ENCODE data around the gene RALGAPA1. TPM values are rescaled to one million over a fixed set of nuclear protein-coding genes. Genes with fewer than 3 reads are reported as not detected.

RALGAPA1 gene
- polyA plus RNA-seq, 1 of the 3 experiments (the other 2 are of a cell fraction) = 3.6 TPM

- TF ChIP-seq RXRA (IDR thresholded peaks at IDR 0.05; ENCODE audit: borderline replicate concordance, low read depth) = no peak
Measured at GRCh38 chr14:35661875-35662274, 147.2 kb downstream of the RALGAPA1 start (continued).

DNA sequence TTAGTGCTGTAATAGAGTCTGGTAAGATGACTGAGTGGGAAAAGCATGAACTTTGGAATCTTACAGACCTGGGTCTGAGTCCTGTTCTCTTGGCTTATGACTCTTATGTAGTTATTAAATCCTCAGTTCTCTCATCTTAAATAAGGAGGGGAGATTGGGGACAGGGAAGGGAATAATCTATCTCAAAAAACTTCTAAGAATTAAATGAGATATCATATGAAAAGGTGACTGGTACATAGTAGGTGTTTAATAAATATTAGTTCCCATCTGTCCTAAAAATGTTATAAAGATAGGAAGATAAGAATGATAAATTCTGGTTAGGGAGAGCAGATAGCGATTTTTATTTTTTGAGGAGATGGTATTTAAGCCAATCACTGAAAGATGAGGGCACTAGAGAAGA is 156.1 kb downstream of the RALGAPA1 start:
- H3F3A ChIP-seq (replicated peaks; ENCODE audit: insufficient read depth) = peaks cover 4% of the 10 kb centered on the region
- POLR2A ChIA-PET = no interaction called here
- CTCF ChIA-PET = no interaction called here
- no peak overlapping the region for H3K4me2 ChIP-seq
- H3K9ac ChIP-seq = no peak overlapping the region
- no peak overlapping the region for H2AFZ ChIP-seq (ENCODE audit: low read depth)
- H3K9me2 ChIP-seq = no peaks in the 10 kb centered on the region
- H3K9me3 ChIP-seq = no peaks in the 10 kb centered on the region
- TF ChIP-seq MEF2A (IDR thresholded peaks at IDR 0.05; ENCODE audit: borderline replicate concordance, low read depth) (no peak), GABPA (IDR thresholded peaks at IDR 0.05; ENCODE audit: low read depth) (no peak), RCOR1 (IDR thresholded peaks at IDR 0.05; ENCODE audit: low read length) (no peak), TEAD4 (IDR thresholded peaks at IDR 0.05; ENCODE audit: borderline replicate concordance, insufficient read depth) (no peak), USF2 (IDR thresholded peaks at IDR 0.05; ENCODE audit: borderline replicate concordance, low read depth, low read length) (no peak), JUND (IDR thresholded peaks at IDR 0.05) (no peak)
- no peak overlapping the region for H3K27ac ChIP-seq (ENCODE audit: low read depth in 2 of 2, low read length in 1 of 2)
- no peaks in the 10 kb centered on the region for H4K20me1 ChIP-seq (ENCODE audit: insufficient read depth)
- no peaks in the 10 kb centered on the region for H3K27me3 ChIP-seq (ENCODE audit: insufficient read depth)
- no peaks in the 10 kb centered on the region for H3K4me1 ChIP-seq (ENCODE audit: control insufficient read depth in 1 of 2, insufficient read depth in 2 of 2, low read depth in 1 of 2, low read length in 1 of 2)
- H3K36me3 ChIP-seq (replicated peaks in 1 of 2; ENCODE audit: control insufficient read depth in 1 of 2, insufficient read depth in 2 of 2, low read length in 1 of 2) = peaks cover 17 to 22% of the 10 kb centered on the region in 2 experiments
- WGBS (ENCODE audit: low lambda C conversion rate) = 100% methylated on average over 1 of the region's 1 CpG
- no peak for DNase-seq
- no peak overlapping the region for H3K4me3 ChIP-seq (ENCODE audit: low read depth in 2 of 2, low read length in 1 of 2)
- H3K79me2 ChIP-seq (ENCODE audit: insufficient read depth) = no peaks in the 10 kb centered on the region

GRCh38 chr14:35643513-35643912 is 165.6 kb downstream of the RALGAPA1 start:
- no peaks in the 10 kb centered on the region for H3K27me3 ChIP-seq (ENCODE audit: insufficient read depth)
- DNase-seq = no peak
- TF ChIP-seq MXI1 (IDR thresholded peaks at IDR 0.05; ENCODE audit: low read depth, low read length) = no peak
- TF ChIP-seq RXRA (IDR thresholded peaks at IDR 0.05; ENCODE audit: borderline replicate concordance, low read depth) = no peak
- TF ChIP-seq FOXM1 (IDR thresholded peaks at IDR 0.05; ENCODE audit: low read depth) = no peak
- no peak for TF ChIP-seq GABPA (IDR thresholded peaks at IDR 0.05; ENCODE audit: low read depth)
- TF ChIP-seq NFIC (IDR thresholded peaks at IDR 0.05; ENCODE audit: borderline replicate concordance) = no peak
- no peaks in the 10 kb centered on the region for H4K20me1 ChIP-seq (ENCODE audit: insufficient read depth)
- no peak overlapping the region for H3K9ac ChIP-seq
- H3K36me3 ChIP-seq (replicated peaks in 1 of 2; ENCODE audit: control insufficient read depth in 1 of 2, insufficient read depth in 2 of 2, low read length in 1 of 2) = peaks cover 0 to 24% of the 10 kb centered on the region in 2 experiments
- ChIA-PET CTCF (no interaction called here), POLR2A (no interaction called here)
- no peak overlapping the region for H3K4me3 ChIP-seq (ENCODE audit: low read depth in 2 of 2, low read length in 1 of 2)
- peaks cover 3% of the 10 kb centered on the region for H3F3A ChIP-seq (replicated peaks; ENCODE audit: insufficient read depth)
- no peak overlapping the region for H3K4me2 ChIP-seq
- no peak overlapping the region for H3K27ac ChIP-seq (ENCODE audit: low read depth in 2 of 2, low read length in 1 of 2)
- H2AFZ ChIP-seq (ENCODE audit: low read depth) = no peak overlapping the region
- H3K9me2 ChIP-seq = no peaks in the 10 kb centered on the region
- H3K79me2 ChIP-seq (ENCODE audit: insufficient read depth) = no peaks in the 10 kb centered on the region
- H3K4me1 ChIP-seq (ENCODE audit: control insufficient read depth in 1 of 2, insufficient read depth in 2 of 2, low read depth in 1 of 2, low read length in 1 of 2) = no peaks in the 10 kb centered on the region
- no peaks in the 10 kb centered on the region for H3K9me3 ChIP-seq

DNA sequence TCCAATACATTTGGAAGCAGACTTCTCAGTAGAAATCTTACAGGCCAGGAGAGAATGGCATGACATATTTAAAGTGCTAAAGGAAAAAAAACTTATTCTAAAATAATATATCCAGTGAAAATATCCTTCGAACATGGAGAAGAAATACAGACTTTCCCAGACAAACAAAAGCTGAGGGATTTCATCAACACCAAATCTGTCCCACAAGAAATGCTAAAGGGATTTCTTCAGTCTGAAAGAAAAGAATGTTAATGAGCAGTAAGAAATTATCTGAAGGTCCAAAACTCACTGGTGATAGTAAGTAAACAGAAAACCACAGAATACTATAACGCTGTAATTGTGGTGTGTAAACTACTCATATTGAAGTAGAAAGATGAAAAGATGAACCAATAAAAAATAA is 171.2 kb downstream of the RALGAPA1 start:
- peaks cover 11 to 47% of the 10 kb centered on the region in 2 experiments for H3K36me3 ChIP-seq (replicated peaks in 1 of 2; ENCODE audit: control insufficient read depth in 1 of 2, insufficient read depth in 2 of 2, low read length in 1 of 2)
- 92% methylated on average over 2 of the region's 2 CpGs for WGBS (ENCODE audit: low lambda C conversion rate)
- H3K4me3 ChIP-seq (ENCODE audit: low read depth in 2 of 2, low read length in 1 of 2) = no peak overlapping the region
- no peak overlapping the region for H2AFZ ChIP-seq (ENCODE audit: low read depth)
- H3K9ac ChIP-seq = no peak overlapping the region
- no peak overlapping the region for H3K4me2 ChIP-seq
- DNase-seq = no peak
- ChIA-PET POLR2A (no interaction called here), CTCF (no interaction called here)
- no peaks in the 10 kb centered on the region for H3F3A ChIP-seq (replicated peaks; ENCODE audit: insufficient read depth)
- H3K9me2 ChIP-seq = no peaks in the 10 kb centered on the region
- no peaks in the 10 kb centered on the region for H3K79me2 ChIP-seq (ENCODE audit: insufficient read depth)
- H3K9me3 ChIP-seq = no peaks in the 10 kb centered on the region
- H3K27me3 ChIP-seq (ENCODE audit: insufficient read depth) = no peaks in the 10 kb centered on the region
- no peak overlapping the region for H3K27ac ChIP-seq (ENCODE audit: low read depth in 2 of 2, low read length in 1 of 2)
- H4K20me1 ChIP-seq (ENCODE audit: insufficient read depth) = no peaks in the 10 kb centered on the region
- no peaks in the 10 kb centered on the region for H3K4me1 ChIP-seq (ENCODE audit: control insufficient read depth in 1 of 2, insufficient read depth in 2 of 2, low read depth in 1 of 2, low read length in 1 of 2)
- TF ChIP-seq ZBTB33 (IDR thresholded peaks at IDR 0.05; ENCODE audit: borderline replicate concordance, low read depth) (no peak), RAD21 (IDR thresholded peaks at IDR 0.05; ENCODE audit: low read length) (no peak), JUND (IDR thresholded peaks at IDR 0.05) (no peak), ELF1 (IDR thresholded peaks at IDR 0.05) (no peak)
- TF ChIP-seq, protein P1, sequence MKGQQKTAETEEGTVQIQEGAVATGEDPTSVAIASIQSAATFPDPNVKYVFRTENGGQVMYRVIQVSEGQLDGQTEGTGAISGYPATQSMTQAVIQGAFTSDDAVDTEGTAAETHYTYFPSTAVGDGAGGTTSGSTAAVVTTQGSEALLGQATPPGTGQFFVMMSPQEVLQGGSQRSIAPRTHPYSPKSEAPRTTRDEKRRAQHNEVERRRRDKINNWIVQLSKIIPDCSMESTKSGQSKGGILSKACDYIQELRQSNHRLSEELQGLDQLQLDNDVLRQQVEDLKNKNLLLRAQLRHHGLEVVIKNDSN (IDR thresholded peaks at IDR 0.05; ENCODE audit: borderline replicate concordance, low read depth) = no peak
- TF ChIP-seq, protein P2, sequence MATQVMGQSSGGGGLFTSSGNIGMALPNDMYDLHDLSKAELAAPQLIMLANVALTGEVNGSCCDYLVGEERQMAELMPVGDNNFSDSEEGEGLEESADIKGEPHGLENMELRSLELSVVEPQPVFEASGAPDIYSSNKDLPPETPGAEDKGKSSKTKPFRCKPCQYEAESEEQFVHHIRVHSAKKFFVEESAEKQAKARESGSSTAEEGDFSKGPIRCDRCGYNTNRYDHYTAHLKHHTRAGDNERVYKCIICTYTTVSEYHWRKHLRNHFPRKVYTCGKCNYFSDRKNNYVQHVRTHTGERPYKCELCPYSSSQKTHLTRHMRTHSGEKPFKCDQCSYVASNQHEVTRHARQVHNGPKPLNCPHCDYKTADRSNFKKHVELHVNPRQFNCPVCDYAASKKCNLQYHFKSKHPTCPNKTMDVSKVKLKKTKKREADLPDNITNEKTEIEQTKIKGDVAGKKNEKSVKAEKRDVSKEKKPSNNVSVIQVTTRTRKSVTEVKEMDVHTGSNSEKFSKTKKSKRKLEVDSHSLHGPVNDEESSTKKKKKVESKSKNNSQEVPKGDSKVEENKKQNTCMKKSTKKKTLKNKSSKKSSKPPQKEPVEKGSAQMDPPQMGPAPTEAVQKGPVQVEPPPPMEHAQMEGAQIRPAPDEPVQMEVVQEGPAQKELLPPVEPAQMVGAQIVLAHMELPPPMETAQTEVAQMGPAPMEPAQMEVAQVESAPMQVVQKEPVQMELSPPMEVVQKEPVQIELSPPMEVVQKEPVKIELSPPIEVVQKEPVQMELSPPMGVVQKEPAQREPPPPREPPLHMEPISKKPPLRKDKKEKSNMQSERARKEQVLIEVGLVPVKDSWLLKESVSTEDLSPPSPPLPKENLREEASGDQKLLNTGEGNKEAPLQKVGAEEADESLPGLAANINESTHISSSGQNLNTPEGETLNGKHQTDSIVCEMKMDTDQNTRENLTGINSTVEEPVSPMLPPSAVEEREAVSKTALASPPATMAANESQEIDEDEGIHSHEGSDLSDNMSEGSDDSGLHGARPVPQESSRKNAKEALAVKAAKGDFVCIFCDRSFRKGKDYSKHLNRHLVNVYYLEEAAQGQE (IDR thresholded peaks at IDR 0.05; ENCODE audit: low read depth, low read length) = no peak
